Vagina (tissue), 2 donors: ENCODE data around the gene CACNB2. TPM values are rescaled to one million over a fixed set of nuclear protein-coding genes. Genes with fewer than 3 reads are reported as not detected.

Source experiments
- DNase-seq, 2 donors: peaks; one replicate each; pipeline ENCODE4 v3.0.0-alpha.2; 2017; ENCODE audit errors: extremely low spot score in 2 of 2
- H3K27ac ChIP-seq: fragments of 200-600 bp; sonication (generic); one replicate; pipeline ENCODE4 v1.5.1; 2019
- H3K27me3 ChIP-seq: fragments of 200-600 bp; sonication (generic); one replicate; pipeline ENCODE4 v1.5.1; 2019
- H3K36me3 ChIP-seq, 2 donors: fragments of 200-600 bp; sonication (generic); one replicate each; pipeline ENCODE4 v1.5.1; 2017 to 2019
- H3K4me1 ChIP-seq: fragments of 200-600 bp; sonication (generic); one replicate; pipeline ENCODE4 v1.5.1; 2019
- H3K4me3 ChIP-seq, 2 donors: fragments of 200-600 bp; sonication (generic); 1 replicate in 1 of 2; 2 replicates in 1 of 2; pipeline ENCODE4 v1.5.1; 2016 to 2019
- H3K9me3 ChIP-seq: fragments of 200-600 bp; sonication (generic); one replicate; pipeline ENCODE4 v1.5.1; 2019
- POLR2A ChIP-seq, 2 donors: fragments of 450-650 bp; IDR thresholded peaks; one replicate each; pipeline ENCODE4 v1.6.1; 2017; ENCODE audit warnings: antibody characterized with exemption in 2 of 2, mild to moderate bottlenecking in 2 of 2, moderate library complexity in 2 of 2
- POLR2AphosphoS5 ChIP-seq, 2 donors: sonication (generic); formaldehyde crosslinking; IDR thresholded peaks; one replicate each; pipeline ENCODE4 v1.9.0; 2017; ENCODE audit warnings: antibody characterized with exemption in 2 of 2, mild to moderate bottlenecking in 2 of 2, low read depth in 1 of 2; ENCODE audit not compliant: insufficient read depth in 1 of 2
- intact Hi-C: fragments of 100-400 bp; cut with DNase I; formaldehyde crosslinking; loops from one replicate; pipeline ENCODE4 v1.15.1; 2023
- total RNA-seq: library from RNA; depleted of rRNA; stranded (reverse); fragments of >200 nt; gene quantifications from one replicate; pipeline ENCODE4 v1.2.3, GENCODE V29; 2016
- TF ChIP-seq, protein P1 (sequence below), 3 experiments: fragments of 450-650 bp in 2 of 3; fragments of 200-600 bp in 1 of 3; sonication (generic) in 1 of 3; IDR thresholded peaks; one replicate each; pipeline ENCODE4 v1.5.1; 2017 to 2019; ENCODE audit warnings: antibody characterized with exemption in 3 of 3, mild to moderate bottlenecking in 2 of 3, moderate library complexity in 2 of 3

The CACNB2 gene
- total RNA-seq, 1 donor from 2014 or later: 12.8 TPM

DNA sequence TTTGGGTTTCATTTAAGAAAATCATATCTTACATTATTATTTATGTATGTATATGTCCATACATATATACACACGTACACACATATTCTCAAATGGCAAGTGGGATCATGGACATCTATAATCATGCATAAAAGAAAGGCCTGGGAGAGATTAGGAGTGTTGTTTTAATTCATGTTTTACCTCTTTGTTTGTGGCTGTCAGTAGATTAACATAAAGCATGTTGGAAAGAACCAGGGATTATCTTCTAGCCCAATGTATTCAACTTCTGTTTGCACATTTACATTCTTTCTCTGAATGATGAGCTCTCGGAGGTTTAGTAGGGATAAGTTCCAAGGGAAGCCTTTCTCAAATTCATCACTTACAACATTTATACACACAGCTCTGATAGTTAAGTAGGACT, 319.8 kb downstream of the CACNB2 start:
- H3K36me3 ChIP-seq: no peaks in the 10 kb centered on the region
- H3K27me3 ChIP-seq: no peaks in the 10 kb centered on the region
- no peaks in the 10 kb centered on the region for H3K4me1 ChIP-seq
- H3K27ac ChIP-seq: no peak overlapping the region
- H3K4me3 ChIP-seq: no peak overlapping the region
- TF ChIP-seq POLR2A (IDR thresholded peaks at IDR 0.05): no peak
- TF ChIP-seq, protein P1, sequence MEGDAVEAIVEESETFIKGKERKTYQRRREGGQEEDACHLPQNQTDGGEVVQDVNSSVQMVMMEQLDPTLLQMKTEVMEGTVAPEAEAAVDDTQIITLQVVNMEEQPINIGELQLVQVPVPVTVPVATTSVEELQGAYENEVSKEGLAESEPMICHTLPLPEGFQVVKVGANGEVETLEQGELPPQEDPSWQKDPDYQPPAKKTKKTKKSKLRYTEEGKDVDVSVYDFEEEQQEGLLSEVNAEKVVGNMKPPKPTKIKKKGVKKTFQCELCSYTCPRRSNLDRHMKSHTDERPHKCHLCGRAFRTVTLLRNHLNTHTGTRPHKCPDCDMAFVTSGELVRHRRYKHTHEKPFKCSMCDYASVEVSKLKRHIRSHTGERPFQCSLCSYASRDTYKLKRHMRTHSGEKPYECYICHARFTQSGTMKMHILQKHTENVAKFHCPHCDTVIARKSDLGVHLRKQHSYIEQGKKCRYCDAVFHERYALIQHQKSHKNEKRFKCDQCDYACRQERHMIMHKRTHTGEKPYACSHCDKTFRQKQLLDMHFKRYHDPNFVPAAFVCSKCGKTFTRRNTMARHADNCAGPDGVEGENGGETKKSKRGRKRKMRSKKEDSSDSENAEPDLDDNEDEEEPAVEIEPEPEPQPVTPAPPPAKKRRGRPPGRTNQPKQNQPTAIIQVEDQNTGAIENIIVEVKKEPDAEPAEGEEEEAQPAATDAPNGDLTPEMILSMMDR (IDR thresholded peaks at IDR 0.05): no peak
- no peak for TF ChIP-seq POLR2AphosphoS5 (IDR thresholded peaks at IDR 0.05; ENCODE audit: insufficient read depth in 1 of 2, low read depth in 1 of 2)
- no peak for DNase-seq
- intact Hi-C loops: no loop called here
- H3K9me3 ChIP-seq: no peaks in the 10 kb centered on the region

DNA sequence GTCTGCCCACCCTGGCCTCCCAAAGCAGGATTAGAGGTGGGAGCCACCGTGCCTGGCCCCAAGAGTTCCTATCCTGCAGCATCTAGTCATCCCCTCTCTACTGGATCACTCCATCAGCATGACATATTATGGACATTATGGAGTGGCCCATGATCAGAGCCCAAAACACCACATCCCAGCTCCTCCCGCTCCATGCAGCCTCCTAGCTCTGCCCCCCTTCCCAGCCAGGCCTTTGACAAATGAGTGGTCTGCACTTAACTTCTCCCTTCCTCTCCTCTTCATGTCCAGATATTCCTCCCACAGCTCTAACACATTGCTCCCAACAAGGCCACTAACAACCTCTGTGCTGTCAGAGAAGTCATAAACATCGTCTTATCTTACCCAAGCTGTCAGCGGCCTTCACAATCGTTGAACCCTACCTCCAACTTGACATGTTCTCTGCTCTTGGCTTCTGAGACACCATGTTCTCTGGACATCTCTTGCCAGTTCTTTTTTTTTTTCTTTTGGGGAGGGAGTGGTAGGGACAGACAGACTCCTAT, 323.5 kb downstream of the CACNB2 start:
- H3K9me3 ChIP-seq: no peaks in the 10 kb centered on the region
- no peaks in the 10 kb centered on the region for H3K4me1 ChIP-seq
- H3K4me3 ChIP-seq: no peak overlapping the region
- DNase-seq: no peak
- H3K27me3 ChIP-seq: no peaks in the 10 kb centered on the region
- intact Hi-C loops: no loop called here
- H3K27ac ChIP-seq: no peak overlapping the region
- TF ChIP-seq, protein P1 (IDR thresholded peaks at IDR 0.05): no peak
- TF ChIP-seq POLR2A (IDR thresholded peaks at IDR 0.05) (no peak), POLR2AphosphoS5 (IDR thresholded peaks at IDR 0.05; ENCODE audit: insufficient read depth in 1 of 2, low read depth in 1 of 2) (no peak)
- H3K36me3 ChIP-seq: no peaks in the 10 kb centered on the region

DNA sequence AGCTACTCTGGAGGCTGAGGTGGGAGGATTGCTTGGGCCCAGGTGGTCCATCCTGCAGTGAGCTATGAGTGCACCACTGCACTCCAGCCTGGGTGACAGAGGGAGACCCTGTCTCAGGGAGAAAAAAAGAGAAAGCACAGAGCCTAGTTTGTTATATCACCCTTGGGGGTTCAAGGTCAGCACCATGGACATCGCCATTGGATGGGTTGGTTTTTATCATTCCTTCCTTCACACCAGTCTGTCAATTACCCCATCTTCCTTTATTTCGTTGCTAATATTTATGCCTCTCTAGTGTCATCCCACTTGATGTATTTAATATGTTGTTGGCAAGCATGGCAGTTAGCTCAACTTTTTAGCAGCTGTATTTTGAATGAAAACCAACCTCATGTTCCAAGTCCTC, 328.9 kb downstream of the CACNB2 start:
- intact Hi-C loops: no loop called here
- Histone ChIP-seq H3K9me3 (no peaks in the 10 kb centered on the region), H3K36me3 (no peaks in the 10 kb centered on the region), H3K27ac (no peak overlapping the region), H3K4me3 (no peak overlapping the region), H3K4me1 (no peaks in the 10 kb centered on the region), H3K27me3 (no peaks in the 10 kb centered on the region)
- DNase-seq: no peak
- TF ChIP-seq, protein P1 (IDR thresholded peaks at IDR 0.05): no peak
- TF ChIP-seq POLR2A (IDR thresholded peaks at IDR 0.05): no peak
- no peak for TF ChIP-seq POLR2AphosphoS5 (IDR thresholded peaks at IDR 0.05; ENCODE audit: insufficient read depth in 1 of 2, low read depth in 1 of 2)

DNA sequence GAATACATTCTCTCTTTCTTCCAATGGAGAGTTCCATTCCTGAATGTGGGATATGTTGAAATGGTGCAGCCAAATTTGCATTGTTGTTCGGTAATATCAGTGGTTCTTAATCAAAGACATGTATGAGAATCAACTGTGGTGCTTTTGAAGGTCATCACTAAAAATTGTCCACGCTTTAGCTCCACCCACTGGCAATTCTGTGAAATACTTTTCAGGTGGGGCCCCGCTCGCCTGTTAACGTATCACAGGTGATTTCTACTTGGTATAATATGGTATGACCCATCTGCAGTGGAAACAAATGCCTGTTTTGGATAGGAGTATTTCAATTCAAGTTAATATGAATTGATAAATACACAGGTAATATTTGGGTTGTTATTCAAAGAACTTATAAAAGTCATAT, 332.8 kb downstream of the CACNB2 start:
- Histone ChIP-seq H3K27me3 (no peaks in the 10 kb centered on the region), H3K27ac (no peak overlapping the region), H3K4me1 (no peaks in the 10 kb centered on the region), H3K4me3 (no peak overlapping the region), H3K9me3 (no peaks in the 10 kb centered on the region), H3K36me3 (no peaks in the 10 kb centered on the region)
- DNase-seq: no peak
- TF ChIP-seq POLR2AphosphoS5 (IDR thresholded peaks at IDR 0.05; ENCODE audit: insufficient read depth in 1 of 2, low read depth in 1 of 2): no peak
- TF ChIP-seq POLR2A (IDR thresholded peaks at IDR 0.05): no peak
- TF ChIP-seq, protein P1 (IDR thresholded peaks at IDR 0.05): no peak
- intact Hi-C loops: no loop called here

DNA sequence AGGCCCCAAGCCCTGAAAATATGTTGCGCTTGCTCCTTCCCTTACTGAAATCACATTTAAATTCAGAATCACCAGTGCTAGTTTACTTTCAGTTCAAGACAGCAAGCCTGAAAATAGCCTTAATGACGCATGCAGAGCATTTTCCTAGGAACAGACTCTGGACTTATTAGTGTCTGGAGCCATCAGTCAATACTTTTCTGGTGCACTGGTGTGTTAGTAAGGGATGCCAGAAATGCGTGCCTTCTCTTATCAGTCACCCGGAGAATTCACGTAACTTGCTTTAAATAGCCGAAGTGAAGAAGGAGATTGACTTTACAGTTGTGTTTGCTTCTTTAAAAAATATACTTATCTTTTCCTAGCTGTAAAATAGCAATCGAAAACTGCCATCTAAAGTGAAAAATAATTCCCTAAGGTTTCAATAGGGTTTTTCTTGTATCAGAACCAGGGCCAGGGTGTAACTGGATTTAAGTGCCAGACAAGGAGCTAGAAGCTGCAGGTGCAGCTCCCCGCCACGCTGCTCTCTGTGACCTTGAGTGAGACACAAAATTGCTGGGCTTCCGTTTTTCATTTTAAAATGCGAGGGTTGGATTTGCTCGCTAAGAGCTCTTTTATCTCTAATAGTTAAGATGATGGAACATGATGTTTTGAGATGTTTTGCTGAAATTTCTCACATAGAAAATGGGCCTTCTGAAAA, 333.3 kb downstream of the CACNB2 start:
- H3K27me3 ChIP-seq: no peaks in the 10 kb centered on the region
- no peaks in the 10 kb centered on the region for H3K4me1 ChIP-seq
- H3K9me3 ChIP-seq: no peaks in the 10 kb centered on the region
- DNase-seq: no peak
- H3K36me3 ChIP-seq: no peaks in the 10 kb centered on the region
- H3K27ac ChIP-seq: no peak overlapping the region
- no peak overlapping the region for H3K4me3 ChIP-seq
- intact Hi-C loops: no loop called here
- TF ChIP-seq, protein P1 (IDR thresholded peaks at IDR 0.05): no peak
- no peak for TF ChIP-seq POLR2A (IDR thresholded peaks at IDR 0.05)
- no peak for TF ChIP-seq POLR2AphosphoS5 (IDR thresholded peaks at IDR 0.05; ENCODE audit: insufficient read depth in 1 of 2, low read depth in 1 of 2)
